Iris pigment epithelial cell (primary cell): ENCODE results near the gene ARIH2.
A peak's percentile ranks its signal among the peaks of the same experiment; 100 is the strongest.

Experiments
- DNase-seq: peaks from one replicate; pipeline ENCODE4 v3.0.0-alpha.2; 2011; ENCODE audit warnings: low read depth

Gene ARIH2

GRCh38 chr3:49020330-49021212 lies 101.9 kb downstream of the ARIH2 start:
- DNase-seq, result no peak

GRCh38 chr3:49021213-49021812 lies 102.7 kb downstream of the ARIH2 start:
- DNase-seq, result peak; percentile 96

- DNase-seq, result peak; percentile 94
Observed at GRCh38 chr3:49021813-49022687, 103.4 kb downstream of the ARIH2 start, which contains the start of gene NDUFAF3. Gene NDUFAF3 (plus strand): TSS chr3:49022121. CDS start chr3:49022145, 24 bp downstream.

GRCh38 chr3:49022688-49023171 lies 104.1 kb downstream of the ARIH2 start:
- no peak for DNase-seq

GRCh38 chr3:49023775-49024174 lies 105.1 kb downstream of the ARIH2 start:
- DNase-seq, result no peak

- DNase-seq, result no peak
Observed at GRCh38 chr3:49024449-49024848, 105.8 kb downstream of the ARIH2 start.

GRCh38 chr3:49025005-49025792 lies 106.6 kb downstream of the ARIH2 start:
- DNase-seq, result no peak

GRCh38 chr3:49025793-49026520 lies 107.3 kb downstream of the ARIH2 start:
- DNase-seq, result no peak

GRCh38 chr3:49026536-49026935 lies 107.9 kb downstream of the ARIH2 start:
- DNase-seq, result no peak

GRCh38 chr3:49027634-49028033 lies 109.0 kb downstream of the ARIH2 start:
- DNase-seq, result no peak

- no peak for DNase-seq
Observed at GRCh38 chr3:49028298-49028672, 109.6 kb downstream of the ARIH2 start.

GRCh38 chr3:49028673-49029562 lies 110.3 kb downstream of the ARIH2 start, which contains the start of gene IMPDH2:
Gene IMPDH2 (minus strand): TSS chr3:49029398. CDS start chr3:49029350, 48 bp downstream.
- peak; percentile 88 for DNase-seq

GRCh38 chr3:49029563-49029884 lies 110.9 kb downstream of the ARIH2 start:
- no peak for DNase-seq

GRCh38 chr3:49030321-49030720 lies 111.7 kb downstream of the ARIH2 start:
- DNase-seq, result no peak

- DNase-seq, result peak; percentile 45
Observed at GRCh38 chr3:49032646-49033304, 114.1 kb downstream of the ARIH2 start.

GRCh38 chr3:49034650-49035049 lies 116.0 kb downstream of the ARIH2 start:
- DNase-seq, result no peak

GRCh38 chr3:49035281-49035680 lies 116.6 kb downstream of the ARIH2 start:
- DNase-seq, result no peak
